GM12891 (cell line): Measurements from ENCODE around the gene COL4A2.

Experiments used
- PAX5 ChIP-seq: IDR thresholded peaks from 2 replicates; pipeline ENCODE4 v1.6.1; 2011; ENCODE audit warnings: low read length, moderate library complexity, mild to moderate bottlenecking; ENCODE audit not compliant: insufficient read depth, severe bottlenecking
- POLR2A ChIP-seq: IDR thresholded peaks from 2 replicates; pipeline ENCODE4 v1.6.1; 2011; ENCODE audit warnings: low read depth, low read length, control low read depth
- POLR2AphosphoS5 ChIP-seq: IDR thresholded peaks from 2 replicates; pipeline ENCODE4 v1.6.1; 2011; ENCODE audit warnings: low read depth, low read length, control low read depth
- POU2F2 ChIP-seq: IDR thresholded peaks from 2 replicates; pipeline ENCODE4 v1.6.1; 2011; ENCODE audit warnings: low read depth, mild to moderate bottlenecking, control low read depth, low read length, moderate library complexity
- SPI1 ChIP-seq: IDR thresholded peaks from 2 replicates; pipeline ENCODE4 v1.6.1; 2011; ENCODE audit warnings: low read depth, low read length, control low read depth
- TAF1 ChIP-seq: IDR thresholded peaks from 2 replicates; pipeline ENCODE4 v1.6.1; 2011; ENCODE audit warnings: low read depth, low read length, control low read depth

GRCh38 chr13:110455444-110455843 lies 148.4 kb downstream of the COL4A2 start:
- TF ChIP-seq POLR2A (no peak), TAF1 (no peak), POLR2AphosphoS5 (no peak), POU2F2 (no peak), PAX5 (no peak), SPI1 (no peak)
